Kidney epithelial cell (primary cell): ENCODE measurements around the gene ERCC5. TPM values are rescaled to one million over a fixed set of nuclear protein-coding genes. Genes with fewer than 3 reads are reported as not detected.

Experiments used
- DNase-seq: peaks from one replicate; pipeline ENCODE4 v3.0.0-alpha.2; 2010; ENCODE audit warnings: low read depth
- H3K27me3 ChIP-seq: 2 replicates; pipeline ENCODE4 v1.6.0; 2011; ENCODE audit warnings: low read length; ENCODE audit not compliant: control insufficient read depth, insufficient read depth
- H3K36me3 ChIP-seq: 2 replicates; pipeline ENCODE4 v1.5.1; 2011; ENCODE audit warnings: low read length; ENCODE audit not compliant: control insufficient read depth, insufficient read depth
- H3K4me3 ChIP-seq: 2 replicates; pipeline ENCODE4 v1.5.1; 2011; ENCODE audit warnings: low read depth, mild to moderate bottlenecking, control low read depth, low read length
- total RNA-seq: library from RNA; depleted of rRNA; stranded (reverse); fragments of >200 nt; gene quantifications from 2 replicates; pipeline ENCODE4 v1.2.3, GENCODE V29; 2015
- TF ChIP-seq, protein P1 (sequence below): IDR thresholded peaks from 2 replicates; pipeline ENCODE4 v1.5.1; 2011; ENCODE audit warnings: mild to moderate bottlenecking, moderate library complexity, low read length, control low read depth, inconsistent platforms; ENCODE audit not compliant: insufficient read depth, poor library complexity, severe bottlenecking

The ERCC5 gene
- total RNA-seq, 1 donor from 2014 or later = 39.4 TPM

DNA sequence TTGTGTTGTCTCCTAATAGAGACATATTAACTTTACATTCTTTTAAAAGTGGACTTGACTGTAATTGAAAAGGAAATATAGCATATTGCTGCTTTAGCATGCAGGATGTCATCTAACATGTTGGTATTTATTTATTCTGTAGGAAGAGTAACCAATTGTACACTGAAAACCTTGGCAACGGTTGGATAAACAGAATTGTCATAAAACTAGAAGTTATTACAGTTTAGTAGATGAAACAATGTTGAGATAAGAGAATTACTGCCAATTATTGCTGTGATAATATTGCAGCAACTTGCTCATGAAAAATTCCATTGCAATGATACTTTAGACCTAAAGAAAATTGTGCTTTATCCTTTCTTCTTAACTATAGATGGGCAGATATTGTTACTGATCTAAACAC, 7.6 kb upstream of the ERCC5 start:
- TF ChIP-seq, protein P1, sequence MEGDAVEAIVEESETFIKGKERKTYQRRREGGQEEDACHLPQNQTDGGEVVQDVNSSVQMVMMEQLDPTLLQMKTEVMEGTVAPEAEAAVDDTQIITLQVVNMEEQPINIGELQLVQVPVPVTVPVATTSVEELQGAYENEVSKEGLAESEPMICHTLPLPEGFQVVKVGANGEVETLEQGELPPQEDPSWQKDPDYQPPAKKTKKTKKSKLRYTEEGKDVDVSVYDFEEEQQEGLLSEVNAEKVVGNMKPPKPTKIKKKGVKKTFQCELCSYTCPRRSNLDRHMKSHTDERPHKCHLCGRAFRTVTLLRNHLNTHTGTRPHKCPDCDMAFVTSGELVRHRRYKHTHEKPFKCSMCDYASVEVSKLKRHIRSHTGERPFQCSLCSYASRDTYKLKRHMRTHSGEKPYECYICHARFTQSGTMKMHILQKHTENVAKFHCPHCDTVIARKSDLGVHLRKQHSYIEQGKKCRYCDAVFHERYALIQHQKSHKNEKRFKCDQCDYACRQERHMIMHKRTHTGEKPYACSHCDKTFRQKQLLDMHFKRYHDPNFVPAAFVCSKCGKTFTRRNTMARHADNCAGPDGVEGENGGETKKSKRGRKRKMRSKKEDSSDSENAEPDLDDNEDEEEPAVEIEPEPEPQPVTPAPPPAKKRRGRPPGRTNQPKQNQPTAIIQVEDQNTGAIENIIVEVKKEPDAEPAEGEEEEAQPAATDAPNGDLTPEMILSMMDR = no peak
- no peak for DNase-seq
- Histone ChIP-seq H3K36me3 (no peaks in the 10 kb centered on the region), H3K4me3 (no peak overlapping the region), H3K27me3 (no peaks in the 10 kb centered on the region)

DNA sequence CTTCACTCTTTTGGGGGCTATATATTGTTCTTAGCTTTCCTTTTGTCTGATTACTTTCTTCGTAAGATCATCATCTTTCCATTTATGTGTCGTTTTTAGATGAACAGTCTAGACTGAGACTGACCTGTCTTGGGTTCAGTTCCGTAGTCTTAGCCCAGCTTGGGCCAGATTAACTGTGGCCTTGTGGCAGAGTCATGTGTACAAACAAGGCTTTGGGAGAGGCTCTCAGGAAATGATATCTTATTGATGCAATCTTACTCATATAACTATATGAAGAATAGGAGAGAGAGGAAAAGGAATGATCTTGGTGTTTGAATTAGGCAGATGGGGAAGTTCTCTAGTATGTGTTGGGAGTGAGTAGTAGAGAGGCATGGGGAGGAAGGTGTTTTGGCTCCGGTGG, 6.8 kb upstream of the ERCC5 start:
- H3K4me3 ChIP-seq = no peak overlapping the region
- no peaks in the 10 kb centered on the region for H3K36me3 ChIP-seq
- TF ChIP-seq, protein P1 = no peak
- no peaks in the 10 kb centered on the region for H3K27me3 ChIP-seq
- DNase-seq = no peak

- H3K27me3 ChIP-seq = no peaks in the 10 kb centered on the region
- H3K36me3 ChIP-seq = no peaks in the 10 kb centered on the region
- TF ChIP-seq, protein P1 = no peak
- no peak for DNase-seq
- no peak overlapping the region for H3K4me3 ChIP-seq
These were observed 6.4 kb upstream of the ERCC5 start for GRCh38 chr13:102839462-102839861.

GRCh38 chr13:102845289-102845629, 573 bp upstream of the ERCC5 start:
- Histone ChIP-seq H3K27me3 (no peaks in the 10 kb centered on the region), H3K4me3 (peak overlapping the region; percentile 65), H3K36me3 (no peaks in the 10 kb centered on the region)
- no peak for DNase-seq
- TF ChIP-seq, protein P1 = no peak

- peak overlapping the region; percentile 65 for H3K4me3 ChIP-seq
- no peaks in the 10 kb centered on the region for H3K27me3 ChIP-seq
- no peak for DNase-seq
- H3K36me3 ChIP-seq = no peaks in the 10 kb centered on the region
- TF ChIP-seq, protein P1 = no peak
These were observed 606 bp downstream of the ERCC5 start for GRCh38 chr13:102846261-102847015.
